Natural killer cell treated with Interleukin-12 subunit alpha and Interleukin-12 subunit beta and Interleukin-15 and Interleukin-18, amount 100 ng/mL, for 72 hours (primary cell): ENCODE results near the gene PIGQ. TPM values are rescaled to one million over a fixed set of nuclear protein-coding genes. Genes with fewer than 3 reads are reported as not detected.
A peak's percentile ranks its signal among the peaks of the same experiment; 100 is the strongest.

Source experiments
- ATAC-seq, 2 donors: fragments of 150-1000 bp; cut with Tn5 transposase in 1 of 2; sonication (Bioruptor Pico), chemical (Tn5 transposase) in 1 of 2; 2 replicates each; pipeline ENCODE4 v1.10.0; 2021
- DNase-seq: peaks from one replicate; pipeline ENCODE4 v3.0.0; 2022; ENCODE audit warnings: low spot score
- H3K27ac Mint-ChIP-seq, 2 donors: 1 replicate in 1 of 2; 2 replicates in 1 of 2; pipeline ENCODE4 v1.8.0; 2022; ENCODE audit warnings: mixed read lengths in 2 of 2, mild to moderate bottlenecking in 1 of 2, moderate library complexity in 1 of 2
- H3K27me3 Mint-ChIP-seq, 2 donors: 1 replicate in 1 of 2; 2 replicates in 1 of 2; pipeline ENCODE4 v1.8.0; 2022; ENCODE audit warnings: mixed read lengths in 2 of 2
- H3K36me3 Mint-ChIP-seq: one replicate; pipeline ENCODE4 v1.8.0; 2022; ENCODE audit warnings: mixed read lengths
- H3K4me1 Mint-ChIP-seq, 2 donors: 1 replicate in 1 of 2; 2 replicates in 1 of 2; pipeline ENCODE4 v1.8.0; 2022; ENCODE audit warnings: low read depth in 2 of 2, mixed read lengths in 2 of 2, mild to moderate bottlenecking in 1 of 2
- H3K4me3 Mint-ChIP-seq: one replicate; pipeline ENCODE4 v1.8.0; 2022; ENCODE audit warnings: mixed read lengths
- H3K9me3 Mint-ChIP-seq: 2 replicates; pipeline ENCODE4 v1.8.0; 2022; ENCODE audit warnings: mixed read lengths
- total RNA-seq, 2 donors: library from RNA; stranded (reverse); gene quantifications; one replicate each; pipeline ENCODE4 v1.2.3, GENCODE V29; 2022

Gene PIGQ
- total RNA-seq, 2 donors from 2014 or later = 27.6 to 60.9 TPM

DNA sequence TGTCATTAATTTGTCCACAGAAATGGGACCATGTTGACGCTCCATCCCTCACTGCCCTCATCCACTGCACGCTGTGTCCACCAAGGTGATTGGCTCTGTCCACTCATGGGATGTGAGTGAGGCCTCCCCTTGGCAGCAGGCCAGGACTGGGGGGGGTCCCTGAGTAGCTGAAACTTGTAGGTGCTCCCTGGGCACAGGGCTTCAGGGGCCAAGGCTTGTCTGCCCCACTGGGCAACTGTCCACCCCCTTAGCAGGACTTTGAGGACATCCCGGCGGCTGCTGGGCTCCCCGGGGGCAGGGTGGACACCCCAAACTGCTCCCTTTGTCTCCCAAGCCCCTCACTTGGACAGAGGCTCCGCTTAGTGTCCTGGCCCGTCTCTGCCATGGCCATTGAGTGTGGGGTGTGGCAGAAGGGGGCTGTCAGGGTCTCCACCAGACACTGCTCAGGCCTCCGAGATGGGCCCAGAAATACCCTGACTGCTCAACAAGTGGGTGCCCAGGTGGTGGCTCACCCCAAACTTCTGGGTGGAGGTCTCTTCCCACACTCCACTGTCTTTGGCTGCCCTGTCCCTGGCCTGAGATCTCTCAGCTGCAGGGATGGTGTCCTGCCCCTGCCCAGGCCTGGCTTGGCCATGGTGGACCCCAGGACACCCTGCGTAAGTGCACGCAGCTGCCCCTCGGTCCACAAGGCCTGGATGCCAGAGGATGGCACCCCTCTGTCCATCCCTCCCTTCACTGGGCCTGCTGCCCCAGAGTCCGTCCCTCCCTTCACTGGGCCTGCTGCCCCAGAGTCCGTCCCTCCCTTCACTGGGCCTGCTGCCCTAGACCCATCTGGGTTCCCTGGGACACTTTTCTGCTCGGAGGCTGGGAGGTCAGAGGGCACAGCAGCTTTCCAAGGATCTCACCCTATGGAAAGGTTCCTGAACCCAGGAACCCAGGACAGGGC lies 17.1 kb downstream of the PIGQ start:
- Mint-ChIP-seq H3K36me3 (no peaks in the 10 kb centered on the region), H3K4me1 (peaks cover 11 to 18% of the 10 kb centered on the region in 2 donors), H3K9me3 (no peaks in the 10 kb centered on the region), H3K27me3 (no peaks in the 10 kb centered on the region), H3K27ac (peak overlapping the region; percentile 68 to 98), H3K4me3 (peak overlapping the region; percentile 63)
- DNase-seq (no peak), ATAC-seq (no peak)

DNA sequence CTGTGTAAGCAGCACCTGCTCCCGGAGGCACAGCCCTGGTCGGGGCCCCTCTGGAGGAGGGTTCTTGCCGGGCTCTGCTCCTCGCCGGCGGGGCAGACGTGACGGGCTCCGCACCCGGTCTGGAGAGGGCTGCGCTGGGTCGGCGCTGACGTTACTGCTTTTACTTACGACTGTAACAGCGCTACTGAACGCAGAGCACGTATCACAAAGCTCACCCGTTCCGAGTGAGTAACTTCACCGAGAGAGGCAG lies 18.8 kb downstream of the PIGQ start:
- H3K4me3 Mint-ChIP-seq = peak overlapping the region; percentile 96
- DNase-seq (no peak), ATAC-seq (peak; percentile 0 to 9)
- H3K27ac Mint-ChIP-seq = peak overlapping the region; percentile 96 to 98
- no peaks in the 10 kb centered on the region for H3K36me3 Mint-ChIP-seq
- no peaks in the 10 kb centered on the region for H3K27me3 Mint-ChIP-seq
- no peaks in the 10 kb centered on the region for H3K9me3 Mint-ChIP-seq
- peaks cover 24 to 29% of the 10 kb centered on the region in 2 donors for H3K4me1 Mint-ChIP-seq

DNA sequence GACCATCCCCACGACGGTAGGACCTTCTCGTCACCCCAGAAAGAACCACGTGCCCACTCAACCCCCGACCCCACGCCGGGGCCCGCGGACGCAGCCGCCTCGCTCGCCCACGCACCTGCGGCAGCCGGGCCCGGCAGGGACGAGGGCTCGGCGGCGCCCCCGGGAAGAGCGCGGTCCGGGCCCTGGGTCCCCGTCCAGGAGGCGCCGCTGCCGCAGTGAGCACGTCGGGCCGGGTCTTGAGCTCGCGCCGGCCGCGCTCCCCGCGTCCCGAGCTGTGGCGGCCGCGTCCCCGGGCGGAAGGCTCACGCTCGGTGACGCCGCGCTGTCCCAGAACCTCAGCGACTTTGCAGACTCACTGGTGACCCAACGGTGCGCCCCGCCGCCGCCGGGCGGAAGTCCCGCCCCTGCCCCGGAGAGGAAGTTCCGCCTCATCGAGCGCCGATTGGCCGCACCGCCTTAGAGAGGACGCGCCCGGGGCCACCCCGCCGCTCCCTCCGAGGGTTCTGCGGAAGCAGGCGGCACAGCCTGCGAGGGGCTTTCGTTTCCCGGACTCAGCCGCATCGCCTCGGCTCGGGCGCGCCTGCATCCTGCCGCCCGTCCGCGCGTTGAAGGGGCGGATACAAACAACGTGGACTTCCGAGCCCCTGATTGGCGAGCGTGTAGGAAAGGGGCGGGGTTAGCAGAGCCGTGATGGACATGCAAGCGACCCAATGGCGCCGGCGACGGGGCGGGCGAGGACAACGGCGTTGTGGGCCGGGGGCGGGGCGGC lies 19.3 kb downstream of the PIGQ start:
- peaks cover 26 to 31% of the 10 kb centered on the region in 2 donors for H3K4me1 Mint-ChIP-seq
- H3K36me3 Mint-ChIP-seq = no peaks in the 10 kb centered on the region
- H3K9me3 Mint-ChIP-seq = no peaks in the 10 kb centered on the region
- H3K27ac Mint-ChIP-seq = peak overlapping the region; percentile 96 to 98
- no peaks in the 10 kb centered on the region for H3K27me3 Mint-ChIP-seq
- H3K4me3 Mint-ChIP-seq = peak overlapping the region; percentile 96
- peak; percentile 98 for DNase-seq
- ATAC-seq = peak; percentile 84 to 89

DNA sequence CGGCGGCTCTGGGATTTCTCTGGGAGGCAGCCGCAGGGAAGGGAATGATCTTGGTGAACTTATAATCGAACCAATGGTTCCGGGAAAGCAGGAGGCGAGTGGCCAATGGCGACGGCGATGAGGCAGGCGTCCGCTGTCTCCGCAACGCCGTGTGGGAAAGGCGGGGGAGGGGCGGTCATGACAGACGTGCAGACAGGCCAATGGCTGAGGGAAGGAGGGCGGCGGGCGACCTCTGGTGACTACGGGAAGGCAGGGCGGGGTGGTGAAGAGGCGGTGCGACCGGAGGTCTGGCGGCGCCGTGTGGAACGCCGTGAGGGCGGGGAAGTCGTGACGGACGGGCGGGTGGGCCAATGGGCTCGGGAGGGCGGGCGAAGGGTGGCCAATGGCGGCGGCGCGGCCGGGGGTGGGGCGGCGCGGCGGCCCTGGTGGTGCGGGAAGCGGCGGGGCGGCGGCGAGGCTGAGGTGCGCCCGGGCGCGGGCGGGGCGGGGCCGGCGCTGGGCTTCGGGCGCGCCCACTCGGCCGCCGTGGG lies 20.0 kb downstream of the PIGQ start, which contains the start of gene RAB40C:
Gene RAB40C, plus strand, starts transcription at position 409 of the 530 bp plus-strand sequence. CDS start 226 bp downstream, outside the sequence.
- Mint-ChIP-seq H3K27ac (peak within 1 kb of the TSS; percentile 96 to 98), H3K4me3 (peak within 1 kb of the TSS; percentile 97), H3K4me1 (peaks cover 30 to 37% of the 10 kb centered on the region in 2 donors), H3K36me3 (no peaks in the 10 kb centered on the region), H3K27me3 (no peaks in the 10 kb centered on the region), H3K9me3 (no peaks in the 10 kb centered on the region)
- peak; percentile 99 for DNase-seq
- peak; percentile 93 to 94 for ATAC-seq

DNA sequence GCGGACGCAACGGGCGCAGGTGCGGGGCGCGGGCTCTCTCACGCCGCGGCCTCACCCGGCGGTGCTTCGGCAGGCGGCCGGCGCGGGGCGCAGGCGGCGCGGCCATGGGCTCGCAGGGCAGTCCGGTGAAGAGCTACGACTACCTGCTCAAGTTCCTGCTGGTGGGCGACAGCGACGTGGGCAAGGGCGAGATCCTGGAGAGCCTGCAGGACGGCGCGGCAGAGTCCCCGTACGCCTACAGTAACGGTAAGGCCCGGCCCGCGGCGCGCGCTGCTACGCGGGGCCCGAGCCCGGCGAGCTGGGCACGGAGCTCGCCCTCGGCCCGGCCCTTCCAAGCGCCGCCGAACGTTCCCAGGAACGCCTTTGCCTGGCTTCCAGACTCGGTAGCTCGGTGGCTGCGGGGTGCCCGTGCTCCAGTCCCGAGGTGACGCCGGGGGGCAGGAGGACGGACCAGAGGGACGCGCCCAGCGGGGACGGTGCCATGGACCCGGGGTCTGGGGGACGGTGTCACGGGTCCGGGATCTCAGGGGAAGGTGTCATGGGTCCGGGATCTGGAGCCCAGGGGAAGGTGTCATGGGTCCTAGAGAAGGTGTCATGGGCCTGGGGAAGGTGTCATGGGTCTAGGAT lies 20.5 kb downstream of the PIGQ start:
- Mint-ChIP-seq H3K4me3 (peak overlapping the region; percentile 97), H3K27me3 (no peaks in the 10 kb centered on the region), H3K27ac (peak overlapping the region; percentile 79 to 96), H3K9me3 (no peaks in the 10 kb centered on the region), H3K36me3 (no peaks in the 10 kb centered on the region), H3K4me1 (peaks cover 33 to 39% of the 10 kb centered on the region in 2 donors)
- no peak for DNase-seq
- ATAC-seq = no peak

DNA sequence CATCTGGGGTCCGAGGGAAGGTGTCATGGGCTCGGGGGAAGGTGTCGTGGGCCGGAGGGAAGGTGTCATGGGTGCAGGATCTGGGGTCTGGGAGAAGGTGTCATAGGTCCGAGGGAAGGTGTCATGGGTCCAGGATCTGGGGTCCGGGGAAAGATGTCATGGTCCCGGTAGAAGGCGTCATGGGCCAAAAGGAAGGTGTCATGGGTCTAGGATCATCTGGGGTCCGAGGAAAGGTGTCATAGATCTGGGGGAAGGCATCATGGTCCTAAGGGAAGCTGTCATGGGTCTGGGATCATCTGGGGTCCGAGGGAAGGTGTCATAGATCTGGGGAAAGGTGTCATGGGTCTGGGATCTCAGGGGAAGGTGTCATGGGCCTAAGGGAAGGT lies 21.0 kb downstream of the PIGQ start:
- Mint-ChIP-seq H3K4me1 (peaks cover 33 to 39% of the 10 kb centered on the region in 2 donors), H3K27me3 (no peaks in the 10 kb centered on the region), H3K9me3 (no peaks in the 10 kb centered on the region), H3K36me3 (no peaks in the 10 kb centered on the region), H3K27ac (peak overlapping the region; percentile 79 to 88), H3K4me3 (peak overlapping the region; percentile 97)
- no peak for DNase-seq
- ATAC-seq = no peak

DNA sequence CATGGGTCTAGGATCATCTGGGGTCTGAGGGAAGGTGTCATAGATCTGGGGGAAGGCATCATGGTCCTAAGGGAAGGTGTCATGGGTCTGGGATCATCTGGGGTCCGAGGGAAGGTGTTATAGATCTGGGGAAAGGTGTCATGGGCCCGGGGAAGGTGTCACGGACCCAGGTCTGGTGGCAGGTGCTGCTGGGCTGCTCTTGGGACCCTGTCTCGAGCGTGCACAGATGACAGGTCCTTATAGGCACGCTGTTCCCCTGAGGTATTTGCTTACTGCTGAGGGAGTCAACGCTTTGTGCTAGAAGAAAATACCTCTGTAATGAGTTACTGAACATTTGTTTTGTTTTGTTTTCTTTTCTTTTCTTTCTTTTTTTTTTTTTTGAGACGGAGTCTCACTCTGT lies 21.5 kb downstream of the PIGQ start:
- Mint-ChIP-seq H3K4me3 (peak overlapping the region; percentile 97), H3K9me3 (no peaks in the 10 kb centered on the region), H3K27me3 (no peaks in the 10 kb centered on the region), H3K4me1 (peaks cover 33 to 44% of the 10 kb centered on the region in 2 donors), H3K27ac (peak overlapping the region; percentile 79 to 88), H3K36me3 (no peaks in the 10 kb centered on the region)
- no peak for DNase-seq
- ATAC-seq = no peak

DNA sequence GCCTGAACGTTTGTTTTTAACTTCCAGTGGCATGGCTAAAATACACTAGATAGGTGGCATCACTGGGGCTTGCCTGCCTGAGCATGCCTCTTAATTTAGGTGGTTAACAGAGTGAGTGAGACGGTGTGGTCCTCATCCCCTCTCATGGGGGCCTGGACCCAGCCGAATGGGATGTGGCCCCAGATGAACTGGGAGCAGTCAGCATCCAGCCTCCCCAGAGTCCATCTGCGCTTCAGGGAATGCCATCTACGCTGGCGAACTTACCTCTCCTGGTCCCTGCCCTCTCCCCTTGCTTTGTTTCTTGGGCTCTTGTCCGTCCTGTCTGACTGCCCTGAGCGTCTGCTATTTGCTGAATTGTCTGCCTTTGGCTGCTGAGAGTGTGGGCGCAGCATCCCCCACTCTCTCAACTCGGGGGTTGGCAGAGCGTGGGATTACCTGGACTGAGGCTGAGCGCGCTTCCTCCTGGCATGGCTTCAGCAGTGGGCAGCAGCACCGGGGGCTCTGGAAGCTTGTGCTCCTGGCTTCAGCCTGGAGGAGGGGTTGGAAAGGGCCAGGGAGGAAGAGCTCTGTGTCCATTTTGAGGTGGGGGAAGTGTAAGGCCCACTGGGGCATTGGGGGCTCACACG lies 22.2 kb downstream of the PIGQ start:
- Mint-ChIP-seq H3K4me3 (peak overlapping the region; percentile 97), H3K4me1 (peaks cover 33 to 46% of the 10 kb centered on the region in 2 donors), H3K9me3 (no peaks in the 10 kb centered on the region), H3K27me3 (no peaks in the 10 kb centered on the region), H3K36me3 (no peaks in the 10 kb centered on the region), H3K27ac (peak overlapping the region in 1 of 2 donors; percentile 88)
- no peak for ATAC-seq
- no peak for DNase-seq

DNA sequence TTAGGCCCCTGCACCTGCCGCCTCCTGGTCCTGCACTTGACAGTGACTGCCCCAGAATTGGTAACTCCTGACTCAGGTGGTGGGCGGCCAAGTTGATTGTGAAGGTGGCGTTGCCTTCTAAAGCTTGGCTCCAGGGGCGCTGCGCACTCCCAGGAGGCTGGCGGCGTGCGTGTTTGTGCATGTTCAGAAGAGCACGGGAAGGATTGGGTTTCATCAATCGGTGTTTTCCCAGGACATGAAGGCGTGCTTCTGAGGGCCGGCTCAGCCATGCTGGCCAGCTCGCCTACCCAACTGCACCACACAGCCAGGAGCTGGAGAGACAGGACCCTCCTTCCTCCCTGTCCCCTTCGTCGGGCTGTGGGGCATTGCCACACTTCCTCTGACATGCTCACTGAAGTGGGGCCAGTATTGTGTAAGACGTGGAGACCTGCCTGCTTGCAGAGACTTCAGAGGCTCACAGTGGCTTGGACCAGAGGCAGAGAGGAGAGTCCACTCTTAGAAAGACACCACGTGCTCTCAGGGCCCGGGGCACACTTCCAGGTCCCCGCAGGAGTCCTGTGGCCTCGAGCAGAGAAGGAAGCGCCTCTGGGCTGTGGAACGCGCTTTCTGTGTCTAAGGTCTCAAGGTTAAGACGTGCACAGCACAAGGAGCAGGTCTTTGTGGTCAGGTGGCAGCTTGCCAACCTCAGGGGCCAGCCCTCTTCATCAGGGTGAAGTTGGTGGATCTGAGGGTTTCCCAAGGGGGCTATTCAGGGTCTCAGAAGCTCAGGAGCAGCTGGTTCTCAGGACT lies 22.9 kb downstream of the PIGQ start:
- Mint-ChIP-seq H3K4me1 (peaks cover 33 to 43% of the 10 kb centered on the region in 2 donors), H3K36me3 (no peaks in the 10 kb centered on the region), H3K27ac (peak overlapping the region; percentile 29 to 47), H3K4me3 (peak overlapping the region; percentile 15), H3K27me3 (no peaks in the 10 kb centered on the region), H3K9me3 (no peaks in the 10 kb centered on the region)
- no peak for ATAC-seq
- DNase-seq = no peak

DNA sequence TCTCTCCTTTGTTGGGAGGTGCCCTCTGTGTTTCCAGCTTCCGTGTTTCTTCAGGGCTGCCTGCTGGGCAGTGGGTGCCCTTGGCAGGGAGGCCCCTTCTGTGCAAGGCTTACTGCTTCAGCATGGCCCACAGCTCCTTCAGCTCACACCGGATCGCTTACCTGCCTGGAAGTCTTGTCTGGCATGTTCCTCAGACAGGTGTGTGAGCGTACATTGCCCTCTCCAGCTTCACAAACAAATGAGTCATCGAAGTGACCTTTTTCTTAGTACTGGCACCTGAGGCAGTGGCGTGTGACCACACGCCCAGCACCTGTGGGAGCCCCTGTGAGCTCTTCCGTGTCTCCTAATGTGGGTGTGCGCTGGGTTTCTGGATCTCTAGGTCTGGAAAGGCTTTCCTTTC lies 23.6 kb downstream of the PIGQ start:
- ATAC-seq = no peak
- no peaks in the 10 kb centered on the region for H3K27me3 Mint-ChIP-seq

DNA sequence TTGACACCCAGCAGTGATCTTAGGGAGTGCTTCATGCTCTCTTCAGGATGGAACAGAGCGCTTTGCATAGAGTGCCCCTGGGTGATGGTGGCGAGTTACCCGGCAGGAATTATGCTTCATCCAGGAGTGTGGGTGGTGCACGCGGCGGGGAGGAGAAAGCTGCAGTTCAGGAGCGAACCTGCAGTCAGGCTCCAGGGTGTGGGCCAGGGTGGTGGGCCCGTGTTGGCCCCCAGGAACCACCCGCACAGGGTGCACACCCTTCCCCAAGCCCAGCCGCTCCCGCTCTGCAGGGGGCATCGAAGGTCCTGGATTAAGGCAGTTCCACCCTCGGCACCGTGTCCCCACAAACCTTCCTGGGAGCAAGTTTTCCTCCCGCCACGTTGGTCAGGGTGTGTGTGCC lies 24.0 kb downstream of the PIGQ start:
- Mint-ChIP-seq H3K27ac (peak overlapping the region; percentile 33 to 47), H3K36me3 (no peaks in the 10 kb centered on the region), H3K4me3 (no peak overlapping the region), H3K4me1 (peaks cover 33 to 41% of the 10 kb centered on the region in 2 donors), H3K27me3 (no peaks in the 10 kb centered on the region), H3K9me3 (no peaks in the 10 kb centered on the region)
- no peak for DNase-seq
- ATAC-seq = no peak

More for the DNA sequence above, 23.6 kb downstream of the PIGQ start:
- Mint-ChIP-seq H3K4me1 (peaks cover 33 to 42% of the 10 kb centered on the region in 2 donors), H3K9me3 (no peaks in the 10 kb centered on the region), H3K4me3 (no peak overlapping the region), H3K36me3 (no peaks in the 10 kb centered on the region), H3K27ac (peak overlapping the region; percentile 33 to 47)
- no peak for DNase-seq

DNA sequence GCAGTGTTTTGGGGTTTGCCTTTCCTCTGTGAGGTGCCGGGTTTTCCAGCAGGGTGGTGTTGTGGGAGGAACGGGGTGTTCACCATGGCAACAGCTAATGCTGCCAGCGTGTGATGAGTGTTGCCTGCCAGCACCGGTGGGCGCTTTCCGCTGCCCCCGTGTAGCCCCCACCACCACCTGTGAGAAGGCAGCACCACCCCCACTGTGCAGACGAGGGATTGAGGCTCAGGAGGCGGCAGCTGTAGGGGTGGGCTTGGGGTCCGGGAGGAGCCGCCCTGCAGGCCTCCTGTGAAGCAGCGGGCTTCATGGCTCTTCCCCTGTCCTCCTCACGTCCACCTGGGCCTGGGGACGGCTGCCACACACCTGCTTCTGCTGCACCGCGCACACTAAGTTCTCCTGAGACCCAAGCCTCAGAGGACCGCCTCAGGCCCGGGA lies 25.3 kb downstream of the PIGQ start:
- no peak for ATAC-seq
- no peaks in the 10 kb centered on the region for H3K9me3 Mint-ChIP-seq
- no peak overlapping the region for H3K27ac Mint-ChIP-seq
- H3K4me3 Mint-ChIP-seq = no peak overlapping the region
- H3K4me1 Mint-ChIP-seq = peaks cover 33 to 37% of the 10 kb centered on the region in 2 donors
- no peaks in the 10 kb centered on the region for H3K27me3 Mint-ChIP-seq
- no peak for DNase-seq
- no peaks in the 10 kb centered on the region for H3K36me3 Mint-ChIP-seq
